HG03135 (cell line): ENCODE results near the gene IL22.
"Not testable (repeated sequence)": the region's sequence is repeated elsewhere in the genome, so short reads cannot be mapped to it uniquely, and the experiment has no call there.

Experiments
- ATAC-seq: cut with Tn5 transposase; IDR thresholded peaks from one replicate; pipeline ENCODE4 v1.9.1; 2021; ENCODE audit warnings: mild to moderate bottlenecking, moderate library complexity; ENCODE audit not compliant: unreplicated experiment

IL22 gene

GRCh38 chr12:68231691-68232090 is 21.7 kb downstream of the IL22 start:
- ATAC-seq: no peak

DNA sequence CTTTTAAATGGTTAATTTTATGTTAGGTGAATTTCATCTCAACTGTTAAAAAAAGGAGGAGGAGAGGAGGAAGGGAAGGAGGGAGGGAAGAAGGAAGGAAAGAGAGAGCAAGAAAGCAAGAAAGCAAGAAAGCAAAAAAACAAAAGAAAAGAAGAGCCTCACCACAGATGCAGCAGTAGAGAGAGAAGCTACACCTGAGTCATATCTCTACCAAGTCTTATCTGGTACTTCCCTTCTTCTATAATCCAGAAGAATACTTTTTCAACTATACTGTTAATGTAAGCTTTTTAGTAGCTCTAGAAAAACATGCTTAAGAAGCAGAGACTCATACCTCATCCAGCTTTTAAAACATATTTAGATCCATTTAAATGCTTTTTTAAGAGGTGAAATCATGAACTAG is 22.2 kb downstream of the IL22 start:
- no peak for ATAC-seq

DNA sequence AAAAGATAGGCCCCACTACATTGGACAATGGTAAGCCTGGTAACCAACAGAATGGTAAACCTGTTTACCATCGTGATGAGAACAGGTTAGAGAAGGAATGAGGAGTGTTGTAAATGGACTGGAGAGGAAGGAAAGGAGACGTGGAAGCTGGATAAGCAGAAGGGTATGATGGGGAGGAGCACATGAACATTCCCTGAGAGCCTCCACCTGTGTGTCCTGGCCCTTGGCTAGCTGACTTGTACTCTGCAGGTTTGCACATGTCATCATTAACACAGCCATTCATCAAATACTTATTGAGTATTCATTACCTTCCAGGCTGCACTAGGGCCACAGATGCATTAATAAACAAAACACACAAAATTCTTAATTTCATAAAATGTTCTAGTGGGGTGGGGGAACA is 23.4 kb downstream of the IL22 start:
- no peak for ATAC-seq

DNA sequence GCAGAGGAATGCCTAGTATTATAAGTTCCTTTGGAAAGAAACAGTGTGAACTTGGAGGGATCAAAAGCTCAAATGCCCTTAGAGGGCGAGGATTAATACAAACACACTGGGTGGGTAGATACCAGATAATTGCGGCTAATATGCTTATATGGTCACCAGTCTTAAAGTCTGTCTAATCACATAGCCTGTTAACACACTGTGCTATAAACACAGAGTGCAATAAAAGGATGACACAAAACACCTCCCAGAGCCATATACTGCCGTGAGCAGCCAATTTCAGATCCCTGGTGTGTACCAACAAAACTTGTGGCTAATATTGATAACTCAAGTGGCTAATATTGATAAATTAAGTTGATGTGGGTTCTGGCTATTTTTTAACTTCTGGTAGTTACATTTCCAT is 26.0 kb downstream of the IL22 start:
- ATAC-seq: no peak

- no peak for ATAC-seq
These were observed 27.6 kb downstream of the IL22 start, which contains the start of gene IL26 for GRCh38 chr12:68225576-68226476. TSS of gene IL26 (minus strand) at chr12:68225810. CDS start at chr12:68225756, 54 bp downstream.

- no peak for ATAC-seq
These were observed 28.7 kb downstream of the IL22 start for GRCh38 chr12:68224613-68225285.

GRCh38 chr12:68223067-68223747 is 30.2 kb downstream of the IL22 start:
- ATAC-seq: no peak

DNA sequence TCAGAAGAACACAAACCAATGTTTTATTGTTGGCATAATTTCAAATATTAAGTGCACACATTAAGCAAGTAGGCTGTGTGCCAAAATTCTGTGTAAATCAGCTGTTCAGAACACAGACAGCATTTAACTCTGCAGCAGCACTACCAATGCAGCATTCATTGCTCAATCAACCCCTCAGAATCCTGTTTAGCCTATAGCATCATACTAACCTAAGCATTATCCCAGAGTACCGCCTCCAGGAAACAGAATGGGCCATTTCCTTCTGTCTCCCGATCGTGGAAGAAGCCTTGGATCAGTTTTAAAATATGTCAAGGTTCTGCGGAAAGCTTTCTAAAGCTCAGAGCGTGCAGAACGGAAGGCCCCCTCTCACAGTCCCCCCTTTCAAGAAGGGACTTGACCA is 31.1 kb downstream of the IL22 start:
- no peak for ATAC-seq

- ATAC-seq: no peak
These were observed 31.9 kb downstream of the IL22 start for GRCh38 chr12:68221497-68221896.

- no peak for ATAC-seq
These were observed 42.5 kb downstream of the IL22 start for GRCh38 chr12:68210875-68211274.

DNA sequence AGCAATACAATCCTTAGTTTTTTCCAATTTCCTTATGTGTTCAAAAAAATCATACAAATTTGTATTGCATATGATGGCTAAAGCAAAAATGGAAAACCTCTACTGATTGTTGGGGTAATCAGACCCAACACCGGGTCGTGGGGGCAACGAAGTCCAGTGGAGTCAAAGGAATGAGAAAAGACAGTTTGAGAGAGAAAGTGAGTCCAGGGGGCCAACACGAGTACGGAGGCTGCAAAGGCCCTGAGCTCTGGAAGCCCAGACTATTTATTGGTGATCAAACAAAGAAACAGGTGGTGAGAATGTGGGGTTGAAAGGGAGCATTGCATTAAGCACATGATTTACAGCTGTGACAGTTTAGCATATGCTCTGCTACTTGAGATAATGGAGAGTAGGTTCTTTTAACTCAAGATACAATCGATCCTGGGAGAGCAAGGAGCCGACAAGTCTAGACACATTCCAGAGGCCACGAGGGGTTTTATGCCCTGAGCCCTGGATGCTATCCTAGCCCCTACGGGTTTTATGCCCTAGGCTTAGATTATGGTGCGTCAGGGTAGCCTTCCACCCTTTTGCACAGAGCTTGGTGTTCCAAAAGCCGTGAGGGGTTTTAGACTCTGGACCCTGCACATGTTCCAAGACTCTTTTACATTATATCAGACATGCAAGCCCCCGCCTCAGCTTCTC is 44.2 kb downstream of the IL22 start:
- ATAC-seq: not testable (repeated sequence)

DNA sequence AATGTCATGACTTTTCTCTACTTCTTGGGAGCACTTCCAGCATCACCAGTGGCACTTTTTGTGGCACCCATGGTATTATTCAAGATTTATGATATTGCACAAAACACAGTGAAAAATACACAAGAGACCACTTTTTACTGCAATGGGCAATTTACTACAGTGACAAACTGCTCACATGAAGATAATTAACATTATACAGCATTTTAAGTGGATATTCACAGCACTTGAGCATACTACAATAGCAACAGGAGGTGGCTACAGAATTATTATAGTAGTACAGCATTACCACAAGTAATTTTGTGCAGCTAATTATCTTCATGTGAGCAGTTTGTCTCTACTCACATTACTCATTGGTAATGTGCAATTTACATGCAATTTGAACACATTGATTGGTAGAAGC is 46.1 kb downstream of the IL22 start:
- ATAC-seq: no peak

DNA sequence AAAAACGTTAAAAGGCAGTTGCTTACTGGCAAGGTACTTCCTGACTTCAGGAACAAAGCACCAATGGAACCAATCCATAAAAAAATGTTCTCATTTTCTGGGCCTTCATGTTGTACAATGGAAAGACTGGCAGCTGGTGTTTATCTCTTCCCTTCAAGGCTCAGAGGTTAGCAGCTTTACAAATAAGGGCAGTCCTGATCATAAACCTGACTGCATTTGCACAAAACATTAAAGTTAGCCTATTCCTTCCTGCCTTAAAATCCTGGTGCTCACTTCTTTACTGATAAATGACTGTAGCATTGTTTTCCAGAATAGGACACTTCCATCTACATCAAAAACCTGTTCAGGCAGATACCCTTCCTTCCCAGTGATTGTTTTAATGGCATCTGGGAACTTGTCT is 47.0 kb downstream of the IL22 start:
- ATAC-seq: no peak

- ATAC-seq: no peak
These were observed 49.9 kb downstream of the IL22 start for GRCh38 chr12:68203460-68203875.

GRCh38 chr12:68200854-68201253 is 52.5 kb downstream of the IL22 start:
- no peak for ATAC-seq

DNA sequence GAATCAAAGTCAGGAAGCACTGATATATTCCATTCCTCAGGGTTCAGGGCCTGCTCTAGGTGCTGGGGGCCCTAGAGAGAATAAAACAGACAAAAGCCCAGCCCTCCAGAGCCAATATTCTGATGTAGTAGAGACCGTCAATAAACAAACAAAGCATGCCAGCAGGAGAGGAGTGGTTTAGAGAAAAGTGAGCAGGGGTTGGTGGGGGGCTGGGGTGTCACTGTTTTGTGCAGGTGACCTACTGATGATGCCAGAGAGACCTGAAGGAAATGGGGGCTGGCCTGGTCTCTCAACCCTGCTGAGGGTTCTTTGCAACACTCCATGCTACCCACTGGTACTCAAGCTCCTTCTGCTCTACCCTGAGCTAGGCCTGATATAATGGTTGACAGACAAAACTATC is 54.3 kb downstream of the IL22 start:
- ATAC-seq: no peak

GRCh38 chr12:68198507-68199086 is 54.8 kb downstream of the IL22 start:
- no peak for ATAC-seq
